ENCODE measurements around the gene TBX6. TPM values are rescaled to one million over a fixed set of nuclear protein-coding genes. Genes with fewer than 3 reads are reported as not detected.

TBX6 gene
- total RNA-seq, 1 experiment from 2014 or later, result 1.6 TPM

GRCh38 chr16:30068750-30069610 lies 22.7 kb downstream of the TBX6 start:
- peaks cover 10% of the 10 kb centered on the region for H3K23me2 ChIP-seq (ENCODE audit: insufficient read length, low read depth, low read length, poor library complexity, severe bottlenecking)
- H2AK5ac ChIP-seq (ENCODE audit: insufficient read length, low read length), result no peak overlapping the region
- H2BK15ac ChIP-seq (ENCODE audit: low read depth, low read length), result no peak overlapping the region
- no peaks in the 10 kb centered on the region; the same call in 1 of the 2 replicates for H3K4me1 ChIP-seq (ENCODE audit: insufficient read depth, low read length)
- H3K79me1 ChIP-seq (ENCODE audit: insufficient read depth, low read depth, low read length, poor library complexity, severe bottlenecking), result peaks cover 7% of the 10 kb centered on the region
- no peak overlapping the region for H2BK120ac ChIP-seq (ENCODE audit: low read depth, low read length, poor library complexity, severe bottlenecking)
- H4K91ac ChIP-seq (ENCODE audit: insufficient read length, low read depth, low read length), result no peak overlapping the region
- H3K27me3 Mint-ChIP-seq (ENCODE audit: low read depth), result no peaks in the 10 kb centered on the region; the same call in 1 of the 2 replicates
- no peak overlapping the region for H3K9ac ChIP-seq (ENCODE audit: extremely low read depth, insufficient read length, low read length)
- H3K27ac Mint-ChIP-seq, result peak overlapping the region in 2 of 3 experiments; percentile 57 to 70; a peak in 1 of 7 replicates
- H4K8ac ChIP-seq (replicated peaks; ENCODE audit: insufficient read length, low read depth, low read length), result no peak overlapping the region
- H3K56ac ChIP-seq (ENCODE audit: insufficient read length, low read depth, low read length), result no peak overlapping the region
- no peak overlapping the region for H3T11ph ChIP-seq (ENCODE audit: low read length)
- no peak overlapping the region for H3K23ac ChIP-seq (ENCODE audit: insufficient read length, low read depth, low read length)
- peaks cover 51 to 72% (median 58%) of the 10 kb centered on the region in 3 experiments for H3K36me3 Mint-ChIP-seq (ENCODE audit: insufficient read depth in 1 of 3, low read depth in 3 of 3)
- H3K14ac ChIP-seq (ENCODE audit: insufficient read depth, low read length), result no peak overlapping the region
- H2BK5ac ChIP-seq (ENCODE audit: insufficient read length, low read length), result no peak overlapping the region
- no peaks in the 10 kb centered on the region; a peak in 1 of 5 replicates for H3K9me3 Mint-ChIP-seq
- H3K27me3 ChIP-seq (ENCODE audit: insufficient read depth, low read length), result no peaks in the 10 kb centered on the region
- TF ChIP-seq CTCF (conservative IDR thresholded peaks at IDR 0.05), result peak; percentile 53; the same call in 2 of the 3 replicates
- H3K79me2 ChIP-seq (ENCODE audit: insufficient read depth, low read length), result peaks cover 12% of the 10 kb centered on the region; the same call in 1 of the 2 replicates
- WGBS (ENCODE audit: extremely low coverage, insufficient read length, low lambda C conversion rate), result no CpG with 5 or more reads among the region's 17 CpGs
- no peak overlapping the region for H2BK12ac ChIP-seq (ENCODE audit: insufficient read length, low read depth, low read length)
- H4K20me1 ChIP-seq (ENCODE audit: control insufficient read depth, insufficient read depth, insufficient read length), result no peaks in the 10 kb centered on the region
- no peak overlapping the region for H3K4ac ChIP-seq (ENCODE audit: low read depth, low read length)
- H3K9me3 ChIP-seq (ENCODE audit: control insufficient read depth, low read depth, low read length), result no peaks in the 10 kb centered on the region
- no peak overlapping the region for H4K5ac ChIP-seq (ENCODE audit: insufficient read length, low read depth, low read length)
- no peak overlapping the region for H2BK20ac ChIP-seq (ENCODE audit: low read depth, low read length, poor library complexity, severe bottlenecking)
- H3K4me3 Mint-ChIP-seq, result peak overlapping the region in 1 of 2 experiments; percentile 50; a peak in 2 of 5 replicates
- H3K4me1 Mint-ChIP-seq, result peaks cover 11 to 22% of the 10 kb centered on the region in 2 experiments
- H2AFZ ChIP-seq (ENCODE audit: low read length), result no peak overlapping the region
- DNase-seq, result no peak
- H3K27ac ChIP-seq (ENCODE audit: insufficient read length, low read depth, low read length), result no peak overlapping the region
- no peak overlapping the region for H3K4me2 ChIP-seq (ENCODE audit: insufficient read depth, insufficient read length, low read length)
- no peak overlapping the region for H3K18ac ChIP-seq (ENCODE audit: insufficient read length, low read depth, low read length)

Data from H9 (cell line).